Endothelial cell of umbilical vein (primary cell): Measurements from ENCODE around the gene APEH. TPM values are rescaled to one million over a fixed set of nuclear protein-coding genes. Genes with fewer than 3 reads are reported as not detected.

ENCODE experiments used
- BruUV-seq: library from RNA; stranded (reverse); fragments of 400-500 nt; replicated peaks from 2 replicates; lab custom pipeline; 2021; lab: Mats Ljungman, UMichigan
- CTCF ChIA-PET: fragments of 300-600, 350-600 bp; sonication (Branson Sonifier 250); formaldehyde crosslinking; loops from one replicate; lab custom pipeline; 2021; ENCODE audit warnings: antibody characterized with exemption, inconsistent platforms; lab: Charles Lee
- POLR2A ChIA-PET: fragments of 300-600, 350-600 bp; sonication (Branson Sonifier 250); formaldehyde crosslinking; loops from one replicate; lab custom pipeline; 2021; ENCODE audit warnings: antibody characterized with exemption, inconsistent platforms; lab: Charles Lee
- DNase-seq: peaks from one replicate; pipeline ENCODE4 v3.0.0-alpha.2; 2011; ENCODE audit warnings: low read depth, low spot score
- FAIRE-seq: peaks from 2 replicates; lab custom pipeline; 2011; peaks lifted over from hg19 to GRCh38; lab: Jason Lieb, UNC
- H2AFZ ChIP-seq: 2 replicates; pipeline ENCODE4 v1.6.0; 2012; ENCODE audit warnings: low read depth, low read length, control low read depth, inconsistent platforms
- H3K27ac ChIP-seq: 2 replicates; pipeline ENCODE4 v1.5.1; 2011; ENCODE audit warnings: low read depth, mild to moderate bottlenecking, control low read depth, low read length, moderate library complexity; ENCODE audit not compliant: insufficient read depth
- H3K27me3 ChIP-seq, 2 experiments: 2 replicates each; pipeline versions ENCODE4 v1.6.0 to v1.6.1; 2011; ENCODE audit warnings: low read length in 2 of 2, mixed read lengths in 1 of 2; ENCODE audit not compliant: control insufficient read depth in 2 of 2, insufficient read depth in 2 of 2
- H3K36me3 ChIP-seq, 2 experiments: 2 replicates in 1 of 2; 3 replicates in 1 of 2; pipeline ENCODE4 v1.5.1; 2011; ENCODE audit warnings: low read length in 2 of 2, mild to moderate bottlenecking in 1 of 2, moderate library complexity in 1 of 2; ENCODE audit not compliant: control insufficient read depth in 2 of 2, insufficient read depth in 2 of 2; ENCODE audit errors: extremely low read depth in 1 of 2
- H3K4me1 ChIP-seq: 3 replicates; pipeline ENCODE4 v1.5.1; 2011; ENCODE audit warnings: mild to moderate bottlenecking, low read length; ENCODE audit not compliant: control insufficient read depth, insufficient read depth; ENCODE audit errors: extremely low read depth
- H3K4me2 ChIP-seq: 2 replicates; pipeline ENCODE4 v1.6.1; 2011; ENCODE audit warnings: low read length, control low read depth, mixed read lengths; ENCODE audit not compliant: insufficient read depth
- H3K4me3 ChIP-seq, 3 experiments: fragments of 200-600 bp in 1 of 3; sonication (generic), shearing (Covaris generic) in 1 of 3; replicated peaks in 1 of 3; 2 replicates each; pipeline ENCODE4 v1.5.1; 2011 to 2016; ENCODE audit warnings: control low read depth in 3 of 3, low read length in 3 of 3, mild to moderate bottlenecking in 2 of 3, inconsistent platforms in 1 of 3, low read depth in 1 of 3, moderate library complexity in 1 of 3; ENCODE audit not compliant: insufficient read depth in 1 of 3
- H3K79me2 ChIP-seq: 2 replicates; pipeline ENCODE4 v1.6.0; 2012; ENCODE audit warnings: low read length, inconsistent platforms; ENCODE audit not compliant: control insufficient read depth, insufficient read depth
- H3K9ac ChIP-seq: replicated peaks from 2 replicates; pipeline ENCODE3; 2011; ENCODE audit warnings: low read length, control low read depth; ENCODE audit not compliant: insufficient read depth; ENCODE audit errors: extremely low read depth
- H3K9me1 ChIP-seq: replicated peaks from 3 replicates; pipeline ENCODE4 v1.6.0; 2011; ENCODE audit warnings: mild to moderate bottlenecking, low read length; ENCODE audit not compliant: control insufficient read depth, insufficient read depth; ENCODE audit errors: extremely low read depth
- H3K9me3 ChIP-seq: replicated peaks from 2 replicates; pipeline ENCODE4 v1.5.1; 2012; ENCODE audit warnings: low read length, inconsistent platforms; ENCODE audit not compliant: control insufficient read depth, insufficient read depth
- H4K20me1 ChIP-seq: replicated peaks from 2 replicates; pipeline ENCODE3; 2011; ENCODE audit warnings: mild to moderate bottlenecking, low read length; ENCODE audit not compliant: control insufficient read depth, insufficient read depth; ENCODE audit errors: extremely low read depth
- CTCF ChIP-seq, 2 donors: IDR thresholded peaks; 1 replicate in 1 of 2; 2 replicates in 1 of 2; pipeline ENCODE4 v1.5.1; 2011; ENCODE audit warnings: low read length in 2 of 2, mild to moderate bottlenecking in 2 of 2, moderate library complexity in 2 of 2, control low read depth in 1 of 2, inconsistent platforms in 1 of 2, low read depth in 1 of 2; ENCODE audit not compliant: insufficient read depth in 1 of 2; ENCODE audit errors: extremely low read depth in 1 of 2
- EZH2 ChIP-seq: IDR thresholded peaks from 2 replicates; pipeline ENCODE4 v1.6.1; 2012; ENCODE audit warnings: borderline replicate concordance, low read depth, mild to moderate bottlenecking, moderate library complexity, low read length, inconsistent platforms; ENCODE audit not compliant: severe bottlenecking
- FOS ChIP-seq: IDR thresholded peaks from 2 replicates; pipeline ENCODE4 v1.6.1; 2011; ENCODE audit warnings: mild to moderate bottlenecking, low read length, moderate library complexity, borderline replicate concordance; ENCODE audit not compliant: insufficient read depth
- GATA2 ChIP-seq: IDR thresholded peaks from 2 replicates; pipeline ENCODE4 v1.7.0; 2011; ENCODE audit warnings: low read depth, mild to moderate bottlenecking, moderate library complexity, mixed read lengths, low read length; ENCODE audit not compliant: insufficient read length, insufficient read depth
- JUN ChIP-seq: IDR thresholded peaks from 2 replicates; pipeline ENCODE4 v1.6.1; 2011; ENCODE audit warnings: borderline replicate concordance, low read depth; ENCODE audit not compliant: insufficient read length, insufficient read depth
- MAX ChIP-seq: IDR thresholded peaks from 2 replicates; pipeline ENCODE4 v1.6.1; 2011; ENCODE audit not compliant: insufficient read depth, insufficient read length
- MYC ChIP-seq: IDR thresholded peaks from one replicate; pipeline ENCODE4 v1.6.1; 2011; ENCODE audit warnings: mild to moderate bottlenecking, low read depth, low read length
- POLR2A ChIP-seq: IDR thresholded peaks from 2 replicates; pipeline ENCODE4 v1.6.1; 2012; ENCODE audit warnings: low read depth, mild to moderate bottlenecking, control low read depth, low read length
- POLR2AphosphoS5 ChIP-seq: IDR thresholded peaks from 2 replicates; pipeline ENCODE4 v1.6.1; 2012; ENCODE audit warnings: low read depth, mild to moderate bottlenecking, control low read depth, low read length, moderate library complexity; ENCODE audit not compliant: insufficient read depth
- dilution Hi-C: fragments of 300-500 bp; cut with MboI; formaldehyde crosslinking; loops from one replicate; pipeline ENCODE4 v1.15.0; 2019; ENCODE audit warnings: low sequenced_read_pairs; ENCODE audit not compliant: extremely low pct_ligation_motif_present
- intact Hi-C: fragments of 100-400 bp; cut with micrococcal nuclease; formaldehyde crosslinking; loops from one replicate; pipeline ENCODE4 v1.10.0; 2022
- polyA plus RNA-seq, 4 experiments: library from polyadenylated mRNA; depleted of rRNA in 3 of 4; stranded (reverse) in 3 of 4; unstranded in 1 of 4; fragments of >200 nt; gene quantifications; 2 replicates each; pipeline versions ENCODE4 v1.2.1 to v1.2.3, GENCODE V29; 2011 to 2012; ENCODE audit warnings: missing spikeins in 1 of 4
- total RNA-seq: library from RNA; stranded (reverse); gene quantifications from 2 replicates; pipeline ENCODE4 v1.2.3, GENCODE V29; 2021

The APEH gene
- total and polyA plus RNA-seq, 2 donors (not counting 3 experiments of a cell fraction or from before 2014, with no cell fraction given) = 68.2 to 74.3 TPM

GRCh38 chr3:49661281-49661680 lies 12.9 kb upstream of the APEH start:
- POLR2A ChIA-PET = no interaction called here
- H3K27ac ChIP-seq = no peak overlapping the region
- no peak overlapping the region for H2AFZ ChIP-seq
- dilution Hi-C loops (no loop called here), intact Hi-C loops (no loop called here)
- no peaks in the 10 kb centered on the region for H3K9me1 ChIP-seq
- H3K79me2 ChIP-seq = no peaks in the 10 kb centered on the region
- BruUV-seq = no TSS peak
- CTCF ChIA-PET = interaction anchor here (2.2 kb wide), 1 partner anchor 122 kb away, joined by 7 read pairs; no protein-coding TSS in a partner anchor
- FAIRE-seq = no peak
- H3K27me3 ChIP-seq = peaks cover 0 to 2% of the 10 kb centered on the region in 2 experiments
- no peak overlapping the region for H3K4me2 ChIP-seq
- H3K36me3 ChIP-seq = no peaks in the 10 kb centered on the region
- no peak for TF ChIP-seq FOS
- TF ChIP-seq EZH2 = no peak
- no peak for TF ChIP-seq MYC
- TF ChIP-seq POLR2A = no peak
- TF ChIP-seq GATA2 = no peak
- no peak for TF ChIP-seq CTCF (IDR thresholded peaks at IDR 0.05; ENCODE audit: extremely low read depth in 1 of 2, insufficient read depth in 1 of 2, low read depth in 1 of 2, low read length in 2 of 2)
- no peak for TF ChIP-seq MAX
- TF ChIP-seq POLR2AphosphoS5 = no peak
- no peak for TF ChIP-seq JUN
- no peak overlapping the region for H3K4me3 ChIP-seq
- H3K9ac ChIP-seq = no peak overlapping the region
- no peaks in the 10 kb centered on the region for H3K4me1 ChIP-seq
- H4K20me1 ChIP-seq = no peaks in the 10 kb centered on the region
- no peak for DNase-seq
- H3K9me3 ChIP-seq = no peaks in the 10 kb centered on the region
